Erythroblast (primary cell): ENCODE data around the gene MAP7D1.

Experiments
- GATA1 ChIP-seq: IDR thresholded peaks from 2 replicates; pipeline ENCODE4 v1.6.1; 2011; ENCODE audit warnings: low read depth, mild to moderate bottlenecking, control low read depth, low read length, moderate library complexity
- POLR2A ChIP-seq: IDR thresholded peaks from 2 replicates; pipeline ENCODE4 v1.6.1; 2011; ENCODE audit warnings: mild to moderate bottlenecking, low read length

- TF ChIP-seq POLR2A (no peak), GATA1 (no peak)
Observed at GRCh38 chr1:36172017-36172747, 16.2 kb downstream of the MAP7D1 start.
